Natural killer cell (primary cell): ENCODE results near the gene STXBP6. TPM values are rescaled to one million over a fixed set of nuclear protein-coding genes. Genes with fewer than 3 reads are reported as not detected.

Experiments
- ATAC-seq, 3 donors: fragments of 150-1000 bp in 2 of 3; fragments of 200-7000 bp in 1 of 3; cut with Tn5 transposase; 1 replicate in 1 of 3; 2 replicates in 2 of 3; pipeline ENCODE4 v1.10.0; 2021; ENCODE audit warnings: mild to moderate bottlenecking in 2 of 3, moderate library complexity in 2 of 3
- DNase-seq, 2 donors: peaks; one replicate each; pipeline versions ENCODE4 v3.0.0 to v3.0.0-alpha.2; 2013 to 2021; ENCODE audit warnings: mixed read lengths in 1 of 2
- H3K27ac ChIP-seq: one replicate; pipeline ENCODE4 v1.5.1; 2013; ENCODE audit warnings: mild to moderate bottlenecking, low read length
- H3K27me3 ChIP-seq: one replicate; pipeline ENCODE4 v1.6.1; 2013; ENCODE audit warnings: low read length; ENCODE audit not compliant: control insufficient read depth, insufficient read depth
- H3K36me3 ChIP-seq: one replicate; pipeline ENCODE4 v1.6.1; 2013; ENCODE audit warnings: low read length; ENCODE audit not compliant: control insufficient read depth, insufficient read depth
- H3K4me1 ChIP-seq: one replicate; pipeline ENCODE4 v1.6.1; 2013; ENCODE audit warnings: low read length; ENCODE audit not compliant: control insufficient read depth, insufficient read depth
- H3K4me3 ChIP-seq: one replicate; pipeline ENCODE4 v1.5.1; 2013; ENCODE audit warnings: low read length
- H3K9me3 ChIP-seq: one replicate; pipeline ENCODE4 v1.6.1; 2013; ENCODE audit warnings: low read length; ENCODE audit not compliant: control insufficient read depth, insufficient read depth
- H3K27ac Mint-ChIP-seq, 2 donors: one replicate each; pipeline ENCODE4 v1.8.0; 2022; ENCODE audit warnings: mild to moderate bottlenecking in 2 of 2, mixed read lengths in 2 of 2, moderate library complexity in 1 of 2
- H3K27me3 Mint-ChIP-seq, 2 donors: one replicate each; pipeline ENCODE4 v1.8.0; 2022; ENCODE audit warnings: low read depth in 2 of 2, mixed read lengths in 2 of 2
- H3K36me3 Mint-ChIP-seq: one replicate; pipeline ENCODE4 v1.8.0; 2022; ENCODE audit warnings: mixed read lengths
- H3K4me1 Mint-ChIP-seq, 2 donors: one replicate each; pipeline ENCODE4 v1.8.0; 2022; ENCODE audit warnings: mixed read lengths in 2 of 2
- H3K4me3 Mint-ChIP-seq: one replicate; pipeline ENCODE4 v1.8.0; 2022; ENCODE audit warnings: mild to moderate bottlenecking, moderate library complexity, mixed read lengths
- H3K9me3 Mint-ChIP-seq, 2 donors: one replicate each; pipeline ENCODE4 v1.8.0; 2022; ENCODE audit warnings: mixed read lengths in 2 of 2
- CTCF ChIP-seq: fragments of 200-600 bp; IDR thresholded peaks from one replicate; pipeline ENCODE4 v1.8.0; 2022; ENCODE audit warnings: antibody characterized with exemption
- WGBS: methylation state at CpG from one replicate; pipeline ENCODE4 v1.1.7; 2013; ENCODE audit warnings: missing lambda C conversion rate; ENCODE audit not compliant: insufficient coverage; 5-methylcytosine and 5-hydroxymethylcytosine counted together
- intact Hi-C: fragments of 100-400 bp; cut with micrococcal nuclease; formaldehyde crosslinking; loops from one replicate; pipeline ENCODE4 v1.14.2; 2022
- total RNA-seq, 4 donors: library from RNA; stranded (reverse); fragments of 120-200 nt in 1 of 4; gene quantifications; one replicate each; pipeline versions ENCODE4 v1.2.3 to v1.2.4, GENCODE V29; 2013 to 2022

Gene STXBP6
- total RNA-seq, 3 donors from 2014 or later (not counting 1 experiment from before 2014, with no cell fraction given), result 0.20 TPM; not detected in 2

GRCh38 chr14:24895243-24895583 is 154.7 kb downstream of the STXBP6 start:
- intact Hi-C loops, result no loop called here

GRCh38 chr14:24894583-24895242 is 155.2 kb downstream of the STXBP6 start:
- no peak for DNase-seq
- Mint-ChIP-seq H3K9me3 (peaks cover 6 to 12% of the 10 kb centered on the region in 2 donors), H3K27me3 (peaks cover 17 to 39% of the 10 kb centered on the region in 2 donors), H3K27ac (no peak overlapping the region), H3K36me3 (peaks cover 19% of the 10 kb centered on the region), H3K4me1 (no peaks in the 10 kb centered on the region), H3K4me3 (no peak overlapping the region)
- TF ChIP-seq CTCF, result no peak
- Histone ChIP-seq H3K9me3 (no peaks in the 10 kb centered on the region), H3K27ac (no peak overlapping the region), H3K36me3 (no peaks in the 10 kb centered on the region), H3K27me3 (no peaks in the 10 kb centered on the region), H3K4me3 (no peak overlapping the region), H3K4me1 (no peaks in the 10 kb centered on the region)
- intact Hi-C loops, result no loop called here
- ATAC-seq, result no peak
- WGBS, result 53% methylated on average over 5 of the region's 5 CpGs

More at GRCh38 chr14:24895243-24895583, 154.7 kb downstream of the STXBP6 start:
- Histone ChIP-seq H3K27ac (no peak overlapping the region), H3K27me3 (no peaks in the 10 kb centered on the region), H3K4me3 (no peak overlapping the region), H3K36me3 (no peaks in the 10 kb centered on the region), H3K9me3 (no peaks in the 10 kb centered on the region), H3K4me1 (no peaks in the 10 kb centered on the region)
- TF ChIP-seq CTCF, result no peak
- 83% methylated on average over 4 of the region's 4 CpGs for WGBS
- no peak overlapping the region for H3K27ac Mint-ChIP-seq
- no peaks in the 10 kb centered on the region for H3K4me1 Mint-ChIP-seq
- H3K4me3 Mint-ChIP-seq, result no peak overlapping the region
- H3K36me3 Mint-ChIP-seq, result peaks cover 15% of the 10 kb centered on the region
- DNase-seq (no peak), ATAC-seq (no peak)
- peaks cover 17 to 36% of the 10 kb centered on the region in 2 donors for H3K27me3 Mint-ChIP-seq
- H3K9me3 Mint-ChIP-seq, result peaks cover 5 to 8% of the 10 kb centered on the region in 2 donors

GRCh38 chr14:24892497-24893051 is 157.4 kb downstream of the STXBP6 start:
- ATAC-seq, result no peak
- no peaks in the 10 kb centered on the region for H3K27me3 ChIP-seq
- H3K36me3 ChIP-seq, result no peaks in the 10 kb centered on the region
- no peaks in the 10 kb centered on the region for H3K4me1 ChIP-seq
- H3K4me3 ChIP-seq, result no peak overlapping the region
- intact Hi-C loops, result no loop called here
- Mint-ChIP-seq H3K9me3 (peaks cover 6 to 12% of the 10 kb centered on the region in 2 donors), H3K36me3 (peaks cover 19% of the 10 kb centered on the region), H3K27me3 (peaks cover 25 to 47% of the 10 kb centered on the region in 2 donors), H3K27ac (no peak overlapping the region), H3K4me1 (no peaks in the 10 kb centered on the region), H3K4me3 (no peak overlapping the region)
- no peak for TF ChIP-seq CTCF
- H3K27ac ChIP-seq, result no peak overlapping the region
- 76% methylated on average over 6 of the region's 6 CpGs for WGBS
- DNase-seq, result no peak
- H3K9me3 ChIP-seq, result no peaks in the 10 kb centered on the region
